Karpas-422 (cell line): ENCODE measurements around the gene WDR17. TPM values are rescaled to one million over a fixed set of nuclear protein-coding genes. Genes with fewer than 3 reads are reported as not detected.

Experiments
- DNase-seq: peaks from one replicate; pipeline ENCODE4 v3.0.0-alpha.2; 2015
- H2AFZ ChIP-seq: fragments of 200-600 bp; sonication (generic); 2 replicates; pipeline ENCODE4 v1.6.1; 2014; ENCODE audit warnings: antibody characterized with exemption, low read length, mixed read lengths
- H3K27ac ChIP-seq: fragments of 200-600 bp; sonication (generic); 2 replicates; pipeline ENCODE4 v1.5.1; 2014; ENCODE audit warnings: mild to moderate bottlenecking, low read length, moderate library complexity
- H3K27me3 ChIP-seq: fragments of 200-600 bp; sonication (generic); 2 replicates; pipeline ENCODE4 v1.6.1; 2014; ENCODE audit warnings: low read length, mixed read lengths
- H3K36me3 ChIP-seq: fragments of 200-600 bp; sonication (generic); 2 replicates; pipeline ENCODE4 v1.6.1; 2014; ENCODE audit warnings: low read length, mixed read lengths; ENCODE audit not compliant: insufficient read depth
- H3K4me1 ChIP-seq: fragments of 200-600 bp; sonication (generic); 2 replicates; pipeline ENCODE4 v1.6.1; 2014; ENCODE audit warnings: mild to moderate bottlenecking, low read length, mixed read lengths
- H3K4me2 ChIP-seq: fragments of 200-600 bp; sonication (generic); 2 replicates; pipeline ENCODE4 v1.6.1; 2014; ENCODE audit warnings: low read length, low read depth, mild to moderate bottlenecking; ENCODE audit not compliant: poor library complexity, severe bottlenecking
- H3K4me3 ChIP-seq: fragments of 200-600 bp; sonication (generic); 2 replicates; pipeline ENCODE4 v1.5.1; 2014; ENCODE audit warnings: mild to moderate bottlenecking, antibody characterized with exemption, low read length, mixed read lengths
- H3K79me2 ChIP-seq: fragments of 200-600 bp; sonication (generic); 2 replicates; pipeline ENCODE4 v1.6.1; 2014; ENCODE audit warnings: mild to moderate bottlenecking, low read length, mixed read lengths
- H3K9ac ChIP-seq: fragments of 200-600 bp; sonication (generic); 2 replicates; pipeline ENCODE4 v1.6.0; 2014; ENCODE audit warnings: low read length
- H3K9me2 ChIP-seq: fragments of 200-600 bp; sonication (generic), shearing (Covaris generic); replicated peaks from 2 replicates; pipeline ENCODE4 v1.6.0; 2014; ENCODE audit warnings: mild to moderate bottlenecking, low read length, moderate library complexity; ENCODE audit not compliant: insufficient read depth
- H3K9me3 ChIP-seq: fragments of 300-700, 200-600 bp; sonication (generic); 2 replicates; pipeline ENCODE4 v1.6.1; 2014; ENCODE audit warnings: low read length, mixed read lengths
- H4K20me1 ChIP-seq: fragments of 200-600 bp; sonication (generic); 2 replicates; pipeline ENCODE4 v1.6.1; 2014; ENCODE audit warnings: mild to moderate bottlenecking, antibody characterized with exemption, low read length, low read depth; ENCODE audit not compliant: insufficient read depth
- total RNA-seq: library from RNA; depleted of rRNA; stranded (reverse); fragments of >200 nt; shearing (Covaris generic); gene quantifications from 2 replicates; pipeline ENCODE4 v1.2.3, GENCODE V29; 2014; ENCODE audit warnings: low replicate concordance

Gene WDR17
- total RNA-seq, 1 experiment from 2014 or later = 3.8 TPM

DNA sequence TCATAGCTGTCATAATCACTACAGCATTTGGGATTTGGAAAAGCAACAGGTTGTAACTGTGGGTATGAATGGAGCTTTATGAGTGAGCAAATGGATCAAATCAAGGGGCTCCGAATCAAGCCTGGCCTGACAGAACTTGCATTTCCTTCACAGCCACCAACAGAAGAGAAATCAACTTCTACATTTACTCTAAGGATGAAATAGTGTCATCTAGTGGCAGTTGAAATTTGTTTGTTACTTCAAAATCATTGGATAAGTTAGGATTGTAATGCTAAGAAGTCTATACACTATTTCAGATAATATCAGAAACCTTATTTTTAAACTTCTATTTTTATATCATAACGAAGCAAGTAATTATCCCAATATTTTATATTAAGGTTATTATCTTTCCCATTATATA is 10.7 kb upstream of the WDR17 start:
- no peaks in the 10 kb centered on the region for H4K20me1 ChIP-seq
- H3K27me3 ChIP-seq = no peaks in the 10 kb centered on the region
- H3K27ac ChIP-seq = no peak overlapping the region
- H3K9ac ChIP-seq = no peak overlapping the region
- H3K4me2 ChIP-seq = no peak overlapping the region
- no peak overlapping the region for H3K4me3 ChIP-seq
- H3K4me1 ChIP-seq = no peaks in the 10 kb centered on the region
- DNase-seq = no peak
- H3K9me2 ChIP-seq = no peaks in the 10 kb centered on the region
- H3K9me3 ChIP-seq = no peaks in the 10 kb centered on the region
- H2AFZ ChIP-seq = no peak overlapping the region
- H3K36me3 ChIP-seq = no peaks in the 10 kb centered on the region
- no peaks in the 10 kb centered on the region for H3K79me2 ChIP-seq

DNA sequence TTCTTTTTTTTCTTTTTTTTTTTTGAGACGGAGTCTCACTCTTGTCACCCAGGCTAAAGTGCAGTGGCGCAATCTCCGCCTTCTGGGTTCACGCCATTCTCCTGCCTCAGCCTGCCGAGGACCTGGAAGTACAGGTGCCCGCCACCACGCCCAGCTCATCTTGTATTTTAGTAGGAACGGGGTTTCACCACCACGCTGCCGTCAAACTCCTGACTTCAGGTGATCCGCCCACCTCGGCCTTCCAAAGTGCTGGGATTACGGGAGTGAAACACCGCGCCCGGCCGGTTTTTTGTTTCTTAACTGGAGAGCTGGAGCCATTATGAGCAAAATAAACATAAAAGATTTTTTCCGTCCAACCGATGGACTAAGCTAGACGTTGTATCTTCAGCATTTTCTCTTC is 1.9 kb upstream of the WDR17 start:
- Histone ChIP-seq H3K9me3 (no peaks in the 10 kb centered on the region), H2AFZ (no peak overlapping the region), H3K27ac (no peak overlapping the region), H3K4me1 (peaks cover 5% of the 10 kb centered on the region), H4K20me1 (no peaks in the 10 kb centered on the region), H3K9ac (no peak overlapping the region), H3K4me3 (no peak overlapping the region), H3K4me2 (no peak overlapping the region), H3K27me3 (no peaks in the 10 kb centered on the region), H3K79me2 (no peaks in the 10 kb centered on the region), H3K36me3 (no peaks in the 10 kb centered on the region), H3K9me2 (no peaks in the 10 kb centered on the region)
- DNase-seq = no peak

DNA sequence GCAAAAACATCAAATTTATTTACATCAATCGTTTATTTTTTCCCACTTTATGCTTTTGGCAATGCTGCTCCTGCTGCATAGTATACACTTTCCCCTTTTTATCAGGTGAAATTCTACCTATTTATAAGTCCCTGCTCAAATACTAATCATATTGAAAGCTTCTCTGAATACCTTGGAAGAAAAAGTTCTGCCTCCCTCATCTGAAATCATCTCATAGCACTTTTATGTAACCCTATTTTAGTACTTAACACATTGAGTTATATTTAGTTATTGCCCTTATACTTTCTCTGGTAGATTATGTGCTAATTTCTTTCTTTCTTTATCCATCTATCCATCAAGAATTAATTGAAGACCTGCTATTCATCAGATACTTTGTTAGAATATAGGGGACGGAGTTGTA is 1.1 kb upstream of the WDR17 start:
- Histone ChIP-seq H2AFZ (no peak overlapping the region), H3K36me3 (no peaks in the 10 kb centered on the region), H3K4me1 (peaks cover 5% of the 10 kb centered on the region), H3K4me3 (no peak overlapping the region), H3K9me3 (no peaks in the 10 kb centered on the region), H3K4me2 (no peak overlapping the region), H4K20me1 (no peaks in the 10 kb centered on the region), H3K27me3 (no peaks in the 10 kb centered on the region), H3K79me2 (no peaks in the 10 kb centered on the region), H3K9me2 (no peaks in the 10 kb centered on the region), H3K9ac (no peak overlapping the region), H3K27ac (no peak overlapping the region)
- no peak for DNase-seq

DNA sequence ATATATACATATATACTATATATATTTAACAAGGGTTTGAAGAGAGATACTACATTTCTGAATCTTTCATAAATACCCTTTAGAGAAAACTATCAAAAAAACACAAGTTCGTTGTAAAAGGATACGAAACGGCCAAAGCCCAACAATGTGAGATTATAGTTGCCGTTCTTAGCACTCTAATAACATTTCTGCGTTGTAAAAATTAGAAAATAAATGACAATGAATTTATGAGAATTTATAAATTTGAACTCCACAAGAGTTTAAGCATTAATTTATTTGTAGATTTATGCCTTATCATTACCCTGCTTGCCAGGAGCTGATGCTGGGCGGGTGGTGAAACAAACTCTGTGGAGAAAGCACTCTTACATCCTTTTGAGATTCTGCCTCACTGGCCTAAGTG is 1.1 kb downstream of the WDR17 start:
- H2AFZ ChIP-seq = no peak overlapping the region
- H3K4me2 ChIP-seq = peak overlapping the region; percentile 81
- no peaks in the 10 kb centered on the region for H3K36me3 ChIP-seq
- no peaks in the 10 kb centered on the region for H3K27me3 ChIP-seq
- no peaks in the 10 kb centered on the region for H3K9me2 ChIP-seq
- H3K27ac ChIP-seq = no peak overlapping the region
- no peaks in the 10 kb centered on the region for H3K9me3 ChIP-seq
- no peak overlapping the region for H3K9ac ChIP-seq
- H3K4me3 ChIP-seq = no peak overlapping the region
- H3K79me2 ChIP-seq = no peaks in the 10 kb centered on the region
- no peaks in the 10 kb centered on the region for H4K20me1 ChIP-seq
- peaks cover 5% of the 10 kb centered on the region for H3K4me1 ChIP-seq
- DNase-seq = no peak

DNA sequence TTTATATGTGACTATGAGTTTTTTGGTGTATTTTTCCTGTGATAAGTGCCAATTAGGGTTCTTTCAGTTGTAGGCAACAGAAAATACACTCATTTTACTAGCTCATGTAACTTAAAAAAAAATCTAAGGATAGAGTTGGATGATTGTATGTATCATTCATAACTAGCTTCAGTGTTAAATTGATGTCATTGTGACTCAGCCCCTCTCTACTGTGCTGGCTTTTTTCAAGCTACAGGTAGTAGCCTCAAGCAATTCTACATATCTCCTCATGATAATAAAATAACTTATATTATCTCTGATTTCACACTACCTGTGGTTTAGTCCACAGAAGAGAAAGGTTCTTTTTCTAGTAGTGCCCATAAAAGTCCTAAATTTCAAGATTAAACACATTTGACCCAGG is 11.9 kb downstream of the WDR17 start:
- H3K79me2 ChIP-seq = no peaks in the 10 kb centered on the region
- no peaks in the 10 kb centered on the region for H4K20me1 ChIP-seq
- H3K9me2 ChIP-seq = no peaks in the 10 kb centered on the region
- no peaks in the 10 kb centered on the region for H3K27me3 ChIP-seq
- no peak overlapping the region for H3K9ac ChIP-seq
- no peak for DNase-seq
- H2AFZ ChIP-seq = no peak overlapping the region
- no peaks in the 10 kb centered on the region for H3K4me1 ChIP-seq
- H3K9me3 ChIP-seq = no peaks in the 10 kb centered on the region
- H3K27ac ChIP-seq = no peak overlapping the region
- H3K4me3 ChIP-seq = no peak overlapping the region
- no peaks in the 10 kb centered on the region for H3K36me3 ChIP-seq
- no peak overlapping the region for H3K4me2 ChIP-seq

DNA sequence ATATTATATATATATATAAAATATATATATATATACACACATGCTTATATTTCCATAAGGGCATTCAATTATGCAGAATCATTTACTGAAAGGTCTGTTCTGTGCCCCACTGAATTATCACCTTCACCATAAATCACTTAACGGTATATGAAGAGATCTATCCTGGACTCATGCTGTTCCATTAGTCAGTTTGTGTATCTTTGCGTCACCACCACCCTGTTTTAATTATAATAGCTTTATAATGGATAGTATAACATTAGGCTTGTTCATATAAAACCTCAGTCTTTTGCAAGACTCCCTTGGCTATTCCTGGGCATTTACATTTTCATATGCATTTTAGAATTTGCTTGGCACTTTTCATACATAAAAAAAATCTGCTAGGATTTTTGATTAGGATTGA is 19.1 kb downstream of the WDR17 start:
- no peaks in the 10 kb centered on the region for H3K36me3 ChIP-seq
- H4K20me1 ChIP-seq = no peaks in the 10 kb centered on the region
- H3K27ac ChIP-seq = no peak overlapping the region
- H3K4me2 ChIP-seq = no peak overlapping the region
- H3K79me2 ChIP-seq = no peaks in the 10 kb centered on the region
- no peak overlapping the region for H2AFZ ChIP-seq
- no peak overlapping the region for H3K4me3 ChIP-seq
- H3K9ac ChIP-seq = no peak overlapping the region
- no peak for DNase-seq
- no peaks in the 10 kb centered on the region for H3K27me3 ChIP-seq
- no peaks in the 10 kb centered on the region for H3K9me3 ChIP-seq
- peaks cover 3% of the 10 kb centered on the region for H3K4me1 ChIP-seq
- no peaks in the 10 kb centered on the region for H3K9me2 ChIP-seq

DNA sequence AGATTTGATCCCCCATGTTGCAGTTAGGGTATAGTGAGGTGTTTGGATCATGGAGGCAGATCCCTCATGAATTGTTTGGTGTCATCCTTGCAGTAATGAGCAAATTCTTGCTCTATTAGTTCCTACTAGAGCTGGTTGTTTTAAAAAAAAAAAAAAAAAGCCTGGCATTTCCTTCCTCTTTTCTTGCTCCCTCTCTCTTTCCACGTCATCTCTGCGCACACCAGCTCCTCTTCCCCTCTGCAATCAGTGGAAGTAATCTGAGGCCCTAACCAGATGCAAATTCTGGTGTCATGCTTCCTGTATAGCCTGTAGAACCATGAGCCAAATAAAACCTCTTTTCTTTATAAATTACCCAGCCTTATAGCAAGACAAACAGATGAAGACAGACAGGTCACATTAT is 24.5 kb downstream of the WDR17 start:
- no peaks in the 10 kb centered on the region for H3K36me3 ChIP-seq
- no peaks in the 10 kb centered on the region for H3K79me2 ChIP-seq
- H3K27ac ChIP-seq = no peak overlapping the region
- peaks cover 6% of the 10 kb centered on the region for H3K4me1 ChIP-seq
- no peaks in the 10 kb centered on the region for H4K20me1 ChIP-seq
- H2AFZ ChIP-seq = no peak overlapping the region
- H3K4me2 ChIP-seq = peak overlapping the region; percentile 11
- no peaks in the 10 kb centered on the region for H3K27me3 ChIP-seq
- H3K9ac ChIP-seq = no peak overlapping the region
- no peak overlapping the region for H3K4me3 ChIP-seq
- no peaks in the 10 kb centered on the region for H3K9me3 ChIP-seq
- no peaks in the 10 kb centered on the region for H3K9me2 ChIP-seq
- peak; percentile 46 for DNase-seq

DNA sequence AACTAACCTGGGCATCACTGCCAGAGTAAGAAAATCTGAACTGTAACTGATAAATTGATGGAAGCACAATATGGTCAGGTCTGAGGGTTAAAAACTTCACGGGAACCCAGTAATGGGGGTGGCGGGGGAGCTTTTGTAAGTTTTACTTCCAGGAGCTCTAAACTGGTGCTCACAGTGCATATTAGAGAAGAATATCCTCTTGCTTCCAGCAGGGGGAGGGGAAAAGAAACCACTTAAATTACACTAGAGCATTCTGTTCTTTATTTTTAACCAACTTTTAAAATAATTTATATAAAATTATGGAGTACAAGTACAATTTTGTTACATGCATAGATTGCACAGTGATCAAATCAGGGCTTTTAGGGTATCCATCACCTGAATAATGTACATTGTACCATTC is 33.7 kb downstream of the WDR17 start:
- no peaks in the 10 kb centered on the region for H3K9me3 ChIP-seq
- no peak overlapping the region for H3K4me2 ChIP-seq
- no peak overlapping the region for H3K27ac ChIP-seq
- no peak overlapping the region for H2AFZ ChIP-seq
- no peak overlapping the region for H3K9ac ChIP-seq
- H3K36me3 ChIP-seq = no peaks in the 10 kb centered on the region
- no peaks in the 10 kb centered on the region for H3K4me1 ChIP-seq
- no peaks in the 10 kb centered on the region for H4K20me1 ChIP-seq
- H3K79me2 ChIP-seq = no peaks in the 10 kb centered on the region
- no peak for DNase-seq
- no peaks in the 10 kb centered on the region for H3K9me2 ChIP-seq
- no peak overlapping the region for H3K4me3 ChIP-seq
- H3K27me3 ChIP-seq = no peaks in the 10 kb centered on the region

DNA sequence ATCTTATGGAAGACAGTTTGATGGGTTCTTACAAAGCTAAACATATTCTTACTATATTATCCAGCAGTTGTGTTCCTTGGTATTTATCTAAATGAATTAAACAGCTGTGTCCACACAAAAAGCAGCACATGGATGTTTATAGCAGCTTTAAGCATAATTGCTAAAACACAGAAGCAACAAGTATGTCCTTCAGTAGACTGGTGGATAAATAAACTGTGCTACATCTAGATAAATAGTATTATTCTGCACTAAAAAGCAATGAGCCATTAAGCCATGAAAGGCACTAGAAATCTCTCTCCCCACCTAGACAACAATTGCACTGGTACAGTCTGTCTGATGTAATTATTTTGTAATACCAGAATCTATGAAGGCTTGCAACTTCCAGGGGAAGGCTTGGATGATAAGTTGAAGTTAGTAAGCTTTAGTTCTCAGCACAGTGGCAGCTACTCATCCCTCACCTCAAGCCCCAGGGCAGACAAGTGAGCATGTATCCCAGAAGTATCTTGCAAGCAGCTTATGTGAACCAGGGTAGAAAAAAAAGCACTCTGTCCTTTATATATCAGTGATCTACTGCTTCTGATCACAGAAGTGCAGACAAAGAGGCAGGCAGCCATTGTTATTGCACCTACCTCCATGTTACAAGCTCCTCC is 36.9 kb downstream of the WDR17 start:
- H3K27me3 ChIP-seq = no peaks in the 10 kb centered on the region
- H3K4me3 ChIP-seq = no peak overlapping the region
- H3K4me1 ChIP-seq = no peaks in the 10 kb centered on the region
- H2AFZ ChIP-seq = no peak overlapping the region
- no peak overlapping the region for H3K9ac ChIP-seq
- H3K4me2 ChIP-seq = no peak overlapping the region
- no peak overlapping the region for H3K27ac ChIP-seq
- no peaks in the 10 kb centered on the region for H3K9me3 ChIP-seq
- no peaks in the 10 kb centered on the region for H3K79me2 ChIP-seq
- no peak for DNase-seq
- no peaks in the 10 kb centered on the region for H4K20me1 ChIP-seq
- H3K36me3 ChIP-seq = no peaks in the 10 kb centered on the region
- H3K9me2 ChIP-seq = no peaks in the 10 kb centered on the region
